HepG2 (cell line): ENCODE results near the gene PRELID1. TPM values are rescaled to one million over a fixed set of nuclear protein-coding genes. Genes with fewer than 3 reads are reported as not detected.

ENCODE experiments used
- ATF7-NPFF ChIP-seq: sonication (generic); formaldehyde crosslinking; IDR thresholded peaks from 2 replicates; pipeline ENCODE4 v1.8.1; 2023; ENCODE audit warnings: mild to moderate bottlenecking, low read depth, missing genetic modification reagents, moderate library complexity
- CC2D1A ChIP-seq: sonication (generic); formaldehyde crosslinking; IDR thresholded peaks from 2 replicates; pipeline ENCODE4 v1.8.1; 2023; ENCODE audit warnings: mild to moderate bottlenecking, missing genetic modification reagents
- GLI4 ChIP-seq: sonication (generic); formaldehyde crosslinking; IDR thresholded peaks from 2 replicates; pipeline ENCODE4 v1.5.1; 2020; ENCODE audit warnings: missing genetic modification reagents, mild to moderate bottlenecking, moderate library complexity, borderline replicate concordance
- IKZF5 ChIP-seq: IDR thresholded peaks from 2 replicates; pipeline ENCODE4 v1.6.1; 2018; ENCODE audit warnings: missing genetic modification reagents, mild to moderate bottlenecking, missing compliant biosample characterization
- KDM2A ChIP-seq: sonication (generic); formaldehyde crosslinking; IDR thresholded peaks from 2 replicates; pipeline ENCODE4 v1.4.0; 2020; ENCODE audit warnings: low read depth, missing genetic modification reagents, borderline replicate concordance
- MTA3 ChIP-seq: sonication (generic); formaldehyde crosslinking; IDR thresholded peaks from 2 replicates; pipeline ENCODE4 v1.4.0; 2020; ENCODE audit warnings: missing genetic modification reagents
- MXI1 ChIP-seq: IDR thresholded peaks from 3 replicates; pipeline ENCODE4 v1.6.1; 2012; ENCODE audit warnings: low read depth, low read length, inconsistent platforms, borderline replicate concordance
- POGK ChIP-seq: sonication (generic); formaldehyde crosslinking; conservative IDR thresholded peaks from 2 replicates; pipeline ENCODE4 v1.8.0; 2022; ENCODE audit warnings: mild to moderate bottlenecking, moderate library complexity, missing genetic modification reagents
- REST ChIP-seq, 2 experiments: IDR thresholded peaks; 2 replicates each; pipeline ENCODE4 v1.6.1; 2011 to 2012; ENCODE audit warnings: low read length in 2 of 2, borderline replicate concordance in 1 of 2, low read depth in 1 of 2, mild to moderate bottlenecking in 1 of 2, moderate library complexity in 1 of 2
- SMAD3 ChIP-seq: sonication (generic); formaldehyde crosslinking; IDR thresholded peaks from 2 replicates; pipeline ENCODE4 v1.4.0; 2020; ENCODE audit warnings: missing genetic modification reagents
- SRF ChIP-seq: IDR thresholded peaks from 2 replicates; pipeline ENCODE4 v1.6.1; 2011; ENCODE audit warnings: mild to moderate bottlenecking, low read depth, low read length, moderate library complexity
- TAF15 ChIP-seq: fragments of 200-400 bp; formaldehyde crosslinking; IDR thresholded peaks from one replicate; pipeline ENCODE4 v1.6.1; 2018; ENCODE audit warnings: mild to moderate bottlenecking, low read depth, low read length; ENCODE audit not compliant: poor library complexity, severe bottlenecking
- TRAFD1 ChIP-seq: sonication (generic); formaldehyde crosslinking; IDR thresholded peaks from 2 replicates; pipeline ENCODE4 v1.5.1; 2020; ENCODE audit warnings: missing genetic modification reagents, mild to moderate bottlenecking, borderline replicate concordance
- ZFY ChIP-seq: sonication (generic); formaldehyde crosslinking; IDR thresholded peaks from 2 replicates; pipeline ENCODE4 v1.4.0; 2020; ENCODE audit warnings: missing genetic modification reagents
- ZNF138 ChIP-seq: sonication (generic); formaldehyde crosslinking; IDR thresholded peaks from 2 replicates; pipeline ENCODE4 v1.5.0; 2020; ENCODE audit warnings: mild to moderate bottlenecking, low read depth, missing genetic modification reagents
- ZNF276 ChIP-seq: sonication (generic); formaldehyde crosslinking; IDR thresholded peaks from 2 replicates; pipeline ENCODE4 v1.4.0; 2020; ENCODE audit warnings: mild to moderate bottlenecking, low read depth, missing genetic modification reagents
- ZNF510 ChIP-seq: sonication (generic); formaldehyde crosslinking; IDR thresholded peaks from 2 replicates; pipeline ENCODE4 v1.4.0; 2020; ENCODE audit warnings: low read depth, mild to moderate bottlenecking, missing genetic modification reagents
- polyA plus RNA-seq, 8 experiments: library from polyadenylated mRNA; depleted of rRNA in 3 of 8; stranded (reverse) in 7 of 8; unstranded in 1 of 8; fragments of >200 nt; fragmentation: Illumina TruSeq in 4 of 8; extraction: Trizol in 4 of 8; gene quantifications; 2 replicates each; pipeline versions ENCODE4 v1.2.1 to v1.2.3, GENCODE V29; 2011 to 2016; ENCODE audit warnings: low read depth in 4 of 8, missing spikeins in 1 of 8, mixed read lengths in 1 of 8; ENCODE audit not compliant: insufficient read depth in 1 of 8
- total RNA-seq, 5 experiments: library from RNA; depleted of rRNA; stranded (reverse); fragments of >200 nt; fragmentation: Illumina TruSeq; extraction: Trizol; gene quantifications; 2 replicates each; pipeline ENCODE4 v1.2.3, GENCODE V29; 2016; ENCODE audit warnings: low read depth in 1 of 5

PRELID1 gene
- total and polyA plus RNA-seq, 2 of the 13 experiments (the other 11 are each of a cell fraction or from before 2014, with no cell fraction given) = 250 to 271 TPM

- TF ChIP-seq KDM2A (CRISPR knock-in tag) (peak; percentile 67; the same call in 1 of the 2 replicates), ZNF510 (CRISPR knock-in tag) (no peak), IKZF5 (no peak), REST (IDR thresholded peaks at IDR 0.05; ENCODE audit: borderline replicate concordance in 1 of 2, low read depth in 1 of 2, low read length in 2 of 2) (no peak), SMAD3 (CRISPR knock-in tag) (0 out of 2 replicates have a peak, but pooled peaks have one; percentile 33), ZNF276 (CRISPR knock-in tag) (no peak), TAF15 (no peak), ZNF138 (CRISPR knock-in tag) (no peak), MTA3 (CRISPR knock-in tag) (no peak), TRAFD1 (CRISPR knock-in tag) (no peak), ZFY (CRISPR knock-in tag) (peak; percentile 54; the same call in 1 of the 2 replicates), ATF7-NPFF (CRISPR knock-in tag) (peak; percentile 32; the same call in 1 of the 2 replicates), MXI1 (peak; percentile 53; the same call in 1 of the 3 replicates), GLI4 (CRISPR knock-in tag) (no peak), POGK (peak; percentile 100), CC2D1A (CRISPR knock-in tag) (0 out of 2 replicates have a peak, but pooled peaks have one; percentile 49), SRF (no peak)
Measured at GRCh38 chr5:177309351-177310191, 6.0 kb downstream of the PRELID1 start (continued).
